ENCODE measurements around the gene DNAAF9. TPM values are rescaled to one million over a fixed set of nuclear protein-coding genes. Genes with fewer than 3 reads are reported as not detected.

The DNAAF9 gene
- total RNA-seq (28.1 TPM), polyA plus RNA-seq (18.5 TPM)

GRCh38 chr20:3407040-3407770 lies at the start of gene DNAAF9:
TSS of gene DNAAF9 (minus strand) at chr20:3407669. CDS start at chr20:3407557, 112 bp downstream.
- Histone ChIP-seq H3K27ac (ENCODE audit: low read depth) (peak within 1 kb of the TSS; percentile 91), H3K36me3 (ENCODE audit: insufficient read depth) (no peaks in the 10 kb centered on the region), H3K4me3 (ENCODE audit: low read depth, low read length) (peak within 1 kb of the TSS; percentile 96), H3K4me1 (ENCODE audit: insufficient read depth) (no peaks in the 10 kb centered on the region)
- peak; percentile 11 for DNase-seq (ENCODE audit: extremely low spot score)
- under 1% methylated on average over 71 of the region's 71 CpGs for WGBS

- H3K27ac ChIP-seq (ENCODE audit: low read depth), result no peak overlapping the region
- DNase-seq (ENCODE audit: extremely low spot score), result no peak
- H3K36me3 ChIP-seq (ENCODE audit: insufficient read depth), result no peaks in the 10 kb centered on the region
- 45% methylated on average over 4 of the region's 4 CpGs for WGBS
- H3K4me3 ChIP-seq (ENCODE audit: low read depth, low read length), result no peak overlapping the region
- H3K4me1 ChIP-seq (ENCODE audit: insufficient read depth), result no peaks in the 10 kb centered on the region
Measured at GRCh38 chr20:3456648-3457047, 49.2 kb upstream of the DNAAF9 start.

GRCh38 chr20:3454831-3455230 lies 47.4 kb upstream of the DNAAF9 start:
- H3K4me3 ChIP-seq (ENCODE audit: low read depth, low read length), result no peak overlapping the region
- H3K36me3 ChIP-seq (ENCODE audit: insufficient read depth), result no peaks in the 10 kb centered on the region
- H3K27ac ChIP-seq (ENCODE audit: low read depth), result no peak overlapping the region
- no peaks in the 10 kb centered on the region for H3K4me1 ChIP-seq (ENCODE audit: insufficient read depth)
- 57% methylated on average over 5 of the region's 5 CpGs for WGBS
- no peak for DNase-seq (ENCODE audit: extremely low spot score)

GRCh38 chr20:3452690-3453089 lies 45.2 kb upstream of the DNAAF9 start:
- Histone ChIP-seq H3K4me1 (ENCODE audit: insufficient read depth) (no peaks in the 10 kb centered on the region), H3K4me3 (ENCODE audit: low read depth, low read length) (no peak overlapping the region), H3K27ac (ENCODE audit: low read depth) (no peak overlapping the region), H3K36me3 (ENCODE audit: insufficient read depth) (no peaks in the 10 kb centered on the region)
- 76% methylated on average over 4 of the region's 4 CpGs for WGBS
- no peak for DNase-seq (ENCODE audit: extremely low spot score)

GRCh38 chr20:3452136-3452535 lies 44.7 kb upstream of the DNAAF9 start:
- Histone ChIP-seq H3K36me3 (ENCODE audit: insufficient read depth) (no peaks in the 10 kb centered on the region), H3K27ac (ENCODE audit: low read depth) (no peak overlapping the region), H3K4me1 (ENCODE audit: insufficient read depth) (no peaks in the 10 kb centered on the region), H3K4me3 (ENCODE audit: low read depth, low read length) (no peak overlapping the region)
- 60% methylated on average over 2 of the region's 2 CpGs for WGBS
- no peak for DNase-seq (ENCODE audit: extremely low spot score)

- WGBS, result 73% methylated on average over 1 of the region's 1 CpG
Measured at GRCh38 chr20:3449319-3449718, 41.9 kb upstream of the DNAAF9 start.

GRCh38 chr20:3447321-3447720 lies 39.9 kb upstream of the DNAAF9 start:
- Histone ChIP-seq H3K27ac (ENCODE audit: low read depth) (no peak overlapping the region), H3K4me3 (ENCODE audit: low read depth, low read length) (no peak overlapping the region), H3K4me1 (ENCODE audit: insufficient read depth) (no peaks in the 10 kb centered on the region), H3K36me3 (ENCODE audit: insufficient read depth) (no peaks in the 10 kb centered on the region)
- 76% methylated on average over 2 of the region's 2 CpGs for WGBS
- no peak for DNase-seq (ENCODE audit: extremely low spot score)

More at GRCh38 chr20:3449319-3449718, 41.9 kb upstream of the DNAAF9 start:
- Histone ChIP-seq H3K4me3 (ENCODE audit: low read depth, low read length) (no peak overlapping the region), H3K36me3 (ENCODE audit: insufficient read depth) (no peaks in the 10 kb centered on the region), H3K4me1 (ENCODE audit: insufficient read depth) (no peaks in the 10 kb centered on the region), H3K27ac (ENCODE audit: low read depth) (no peak overlapping the region)
- no peak for DNase-seq (ENCODE audit: extremely low spot score)

- WGBS, result 85% methylated on average over 8 of the region's 8 CpGs
- no peaks in the 10 kb centered on the region for H3K4me1 ChIP-seq (ENCODE audit: insufficient read depth)
- H3K36me3 ChIP-seq (ENCODE audit: insufficient read depth), result no peaks in the 10 kb centered on the region
- no peak overlapping the region for H3K4me3 ChIP-seq (ENCODE audit: low read depth, low read length)
- DNase-seq (ENCODE audit: extremely low spot score), result peak; percentile 13
- H3K27ac ChIP-seq (ENCODE audit: low read depth), result no peak overlapping the region
Measured at GRCh38 chr20:3446779-3447178, 39.3 kb upstream of the DNAAF9 start.

- H3K4me1 ChIP-seq (ENCODE audit: insufficient read depth), result no peaks in the 10 kb centered on the region
- 84% methylated on average over 2 of the region's 2 CpGs for WGBS
- no peak overlapping the region for H3K27ac ChIP-seq (ENCODE audit: low read depth)
- no peak for DNase-seq (ENCODE audit: extremely low spot score)
- no peaks in the 10 kb centered on the region for H3K36me3 ChIP-seq (ENCODE audit: insufficient read depth)
- H3K4me3 ChIP-seq (ENCODE audit: low read depth, low read length), result no peak overlapping the region
Measured at GRCh38 chr20:3436864-3437574, 29.6 kb upstream of the DNAAF9 start.

GRCh38 chr20:3434232-3434631 lies 26.8 kb upstream of the DNAAF9 start:
- 76% methylated on average over 6 of the region's 6 CpGs for WGBS
- no peaks in the 10 kb centered on the region for H3K36me3 ChIP-seq (ENCODE audit: insufficient read depth)
- H3K4me1 ChIP-seq (ENCODE audit: insufficient read depth), result no peaks in the 10 kb centered on the region
- H3K27ac ChIP-seq (ENCODE audit: low read depth), result no peak overlapping the region
- DNase-seq (ENCODE audit: extremely low spot score), result no peak
- H3K4me3 ChIP-seq (ENCODE audit: low read depth, low read length), result no peak overlapping the region

GRCh38 chr20:3433744-3434143 lies 26.3 kb upstream of the DNAAF9 start:
- no peak overlapping the region for H3K27ac ChIP-seq (ENCODE audit: low read depth)
- 66% methylated on average over 3 of the region's 3 CpGs for WGBS
- DNase-seq (ENCODE audit: extremely low spot score), result no peak
- H3K4me1 ChIP-seq (ENCODE audit: insufficient read depth), result no peaks in the 10 kb centered on the region
- no peaks in the 10 kb centered on the region for H3K36me3 ChIP-seq (ENCODE audit: insufficient read depth)
- no peak overlapping the region for H3K4me3 ChIP-seq (ENCODE audit: low read depth, low read length)

GRCh38 chr20:3432844-3433243 lies 25.4 kb upstream of the DNAAF9 start:
- no peaks in the 10 kb centered on the region for H3K36me3 ChIP-seq (ENCODE audit: insufficient read depth)
- H3K4me1 ChIP-seq (ENCODE audit: insufficient read depth), result no peaks in the 10 kb centered on the region
- WGBS, result 72% methylated on average over 3 of the region's 3 CpGs
- H3K27ac ChIP-seq (ENCODE audit: low read depth), result no peak overlapping the region
- no peak for DNase-seq (ENCODE audit: extremely low spot score)
- no peak overlapping the region for H3K4me3 ChIP-seq (ENCODE audit: low read depth, low read length)

- DNase-seq (ENCODE audit: extremely low spot score), result no peak
- Histone ChIP-seq H3K27ac (ENCODE audit: low read depth) (no peak overlapping the region), H3K36me3 (ENCODE audit: insufficient read depth) (no peaks in the 10 kb centered on the region), H3K4me1 (ENCODE audit: insufficient read depth) (no peaks in the 10 kb centered on the region), H3K4me3 (ENCODE audit: low read depth, low read length) (no peak overlapping the region)
- 90% methylated on average over 4 of the region's 4 CpGs for WGBS
Measured at GRCh38 chr20:3431109-3431508, 23.6 kb upstream of the DNAAF9 start.

GRCh38 chr20:3430376-3431069 lies 23.1 kb upstream of the DNAAF9 start:
- Histone ChIP-seq H3K27ac (ENCODE audit: low read depth) (no peak overlapping the region), H3K4me1 (ENCODE audit: insufficient read depth) (no peaks in the 10 kb centered on the region), H3K36me3 (ENCODE audit: insufficient read depth) (no peaks in the 10 kb centered on the region), H3K4me3 (ENCODE audit: low read depth, low read length) (no peak overlapping the region)
- WGBS, result 72% methylated on average over 14 of the region's 14 CpGs
- no peak for DNase-seq (ENCODE audit: extremely low spot score)
